GM12878 (cell line): ENCODE measurements around the gene DNTT. TPM values are rescaled to one million over a fixed set of nuclear protein-coding genes. Genes with fewer than 3 reads are reported as not detected.

Experiments used
- ATF2 ChIP-seq: IDR thresholded peaks from 2 replicates; pipeline ENCODE4 v1.6.1; 2012; ENCODE audit warnings: low read length, inconsistent platforms
- BMI1 ChIP-seq: fragments of 450-650 bp; IDR thresholded peaks from 2 replicates; pipeline ENCODE4 v1.6.1; 2016; ENCODE audit warnings: mild to moderate bottlenecking, moderate library complexity, borderline replicate concordance
- CBX5 ChIP-seq: sonication (generic); IDR thresholded peaks from 2 replicates; pipeline ENCODE4 v1.6.1; 2016; ENCODE audit warnings: low read depth, moderate library complexity, mild to moderate bottlenecking, inconsistent platforms
- EZH2 ChIP-seq: IDR thresholded peaks from 2 replicates; pipeline ENCODE4 v1.6.1; 2012; ENCODE audit warnings: low read depth, mild to moderate bottlenecking, control low read depth, inconsistent platforms, low read length, borderline replicate concordance; ENCODE audit not compliant: control insufficient read depth
- FOXM1 ChIP-seq: IDR thresholded peaks from 2 replicates; pipeline ENCODE4 v1.6.1; 2012; ENCODE audit warnings: low read depth, mild to moderate bottlenecking, inconsistent platforms, low read length, moderate library complexity
- GATAD2B ChIP-seq: fragments of 450-650 bp; conservative IDR thresholded peaks from 2 replicates; pipeline ENCODE4 v1.6.1; 2017; ENCODE audit warnings: low read depth, mild to moderate bottlenecking, moderate library complexity
- HDGF ChIP-seq: fragments of 450-650 bp; IDR thresholded peaks from 2 replicates; pipeline ENCODE4 v1.6.1; 2016; ENCODE audit warnings: antibody characterized with exemption
- IRF5 ChIP-seq: fragments of 450-650 bp; IDR thresholded peaks from 2 replicates; pipeline ENCODE4 v1.6.1; 2017; ENCODE audit warnings: borderline replicate concordance
- NR2C1 ChIP-seq: fragments of 450-650 bp; IDR thresholded peaks from 2 replicates; pipeline ENCODE4 v1.6.1; 2017; ENCODE audit warnings: antibody characterized with exemption, mild to moderate bottlenecking, moderate library complexity
- POLR2A ChIP-seq: IDR thresholded peaks from 2 replicates; pipeline ENCODE4 v1.6.1; 2011; ENCODE audit warnings: low read depth, mild to moderate bottlenecking, low read length
- SIN3A ChIP-seq: IDR thresholded peaks from 2 replicates; pipeline ENCODE4 v1.6.1; 2012; ENCODE audit warnings: low read depth, low read length, improper control_type of control experiment
- TCF7 ChIP-seq: IDR thresholded peaks from 2 replicates; pipeline ENCODE4 v1.6.1; 2014; ENCODE audit warnings: antibody characterized with exemption, borderline replicate concordance
- USF1 ChIP-seq: IDR thresholded peaks from 2 replicates; pipeline ENCODE4 v1.6.1; 2011; ENCODE audit warnings: borderline replicate concordance, low read depth, mild to moderate bottlenecking, moderate library complexity, mixed read lengths, low read length; ENCODE audit not compliant: insufficient read depth; ENCODE audit errors: extremely low read length
- WRNIP1 ChIP-seq: IDR thresholded peaks from 2 replicates; pipeline ENCODE4 v1.6.1; 2011; ENCODE audit warnings: low read depth, low read length, improper control_type of control experiment, borderline replicate concordance
- ZBTB4 ChIP-seq: fragments of 450-650 bp; formaldehyde crosslinking; IDR thresholded peaks from 2 replicates; pipeline ENCODE4 v1.4.0; 2022; ENCODE audit warnings: mild to moderate bottlenecking, moderate library complexity
- ZNF217 ChIP-seq: fragments of 450-650 bp; IDR thresholded peaks from 2 replicates; pipeline ENCODE4 v1.6.1; 2017; ENCODE audit warnings: antibody characterized with exemption, mild to moderate bottlenecking
- ZNF274 ChIP-seq: IDR thresholded peaks from one replicate; pipeline ENCODE4 v1.8.0; 2011; ENCODE audit not compliant: insufficient read length, insufficient read depth
- polyA plus RNA-seq, 11 experiments: library from polyadenylated mRNA; depleted of rRNA in 4 of 11; unstranded in 6 of 11; stranded (reverse) in 5 of 11; fragments of >200 nt; fragmentation: Nextera tagmentation in 4 of 11; fragmentation: Illumina TruSeq in 1 of 11; extraction: Ambion mirVana in 4 of 11; extraction: Trizol in 1 of 11; gene quantifications; 1 replicate in 1 of 11; 2 replicates in 10 of 11; pipeline versions ENCODE4 v1.2.1 to v1.2.3, GENCODE V29; 2011 to 2016; ENCODE audit warnings: inconsistent platforms in 2 of 11, missing spikeins in 2 of 11, low read depth in 1 of 11
- total RNA-seq, 4 experiments: library from RNA; depleted of rRNA in 3 of 4; stranded (reverse); fragments of >200 nt in 3 of 4; fragmentation: Illumina TruSeq in 1 of 4; extraction: Trizol in 1 of 4; gene quantifications; 2 replicates each; pipeline versions ENCODE4 v1.2.1 to v1.2.3, GENCODE V29; 2013 to 2021
- TF ChIP-seq, protein P1 (sequence below): IDR thresholded peaks from 2 replicates; pipeline ENCODE4 v1.6.1; 2012; ENCODE audit warnings: low read depth, low read length, improper control_type of control experiment
- TF ChIP-seq, protein P2 (sequence below): IDR thresholded peaks from 2 replicates; pipeline ENCODE4 v1.6.1; 2012; ENCODE audit warnings: low read depth, low read length, improper control_type of control experiment

The DNTT gene
- total and polyA plus RNA-seq, 10 of the 15 experiments (the other 5 are each of a cell fraction or from before 2014, with no cell fraction given), result 0.06 to 0.13 (median 0.09) TPM; not detected in 5

DNA sequence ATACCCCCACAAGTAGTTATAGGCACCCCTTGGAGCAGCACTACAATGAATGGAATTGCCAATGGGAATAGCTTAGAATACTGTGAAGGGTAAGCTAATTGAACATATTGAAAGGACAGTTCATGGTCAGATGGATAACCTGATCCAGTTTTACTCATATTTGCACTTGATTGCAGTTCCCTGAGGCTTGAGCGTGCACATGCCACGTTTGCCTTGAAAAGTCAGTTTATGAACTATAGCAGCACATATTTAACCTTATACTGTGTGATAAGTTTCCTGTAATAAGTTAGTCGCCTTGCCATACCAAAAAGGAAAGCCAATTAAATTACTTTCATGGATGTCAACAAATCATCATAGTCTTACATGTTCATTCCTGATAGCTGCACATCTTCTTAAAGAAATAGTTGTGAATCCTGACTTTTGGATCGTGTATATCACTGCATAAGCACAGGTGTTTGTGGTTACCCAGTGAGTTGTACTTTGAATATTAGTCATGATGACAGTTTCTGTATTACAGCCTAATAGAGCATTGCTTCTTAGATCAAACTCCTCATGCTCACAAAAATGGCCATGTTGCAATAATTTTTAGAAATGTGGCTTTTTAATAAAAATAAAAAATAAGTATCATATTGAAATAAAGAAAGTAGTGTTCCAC lies 21.6 kb downstream of the DNTT start (continued):
- TF ChIP-seq EZH2 (no peak), BMI1 (no peak), SIN3A (no peak), POLR2A (no peak), IRF5 (no peak), GATAD2B (no peak), WRNIP1 (no peak), ZNF274 (no peak), FOXM1 (peak; percentile 80; the same call in 1 of the 2 replicates), HDGF (no peak), ATF2 (peak; percentile 82), ZNF217 (no peak), CBX5 (no peak), ZBTB4 (CRISPR knock-in tag) (no peak), USF1 (no peak), NR2C1 (no peak), TCF7 (0 out of 2 replicates have a peak, but pooled peaks have one; percentile 24)
- TF ChIP-seq, protein P1, sequence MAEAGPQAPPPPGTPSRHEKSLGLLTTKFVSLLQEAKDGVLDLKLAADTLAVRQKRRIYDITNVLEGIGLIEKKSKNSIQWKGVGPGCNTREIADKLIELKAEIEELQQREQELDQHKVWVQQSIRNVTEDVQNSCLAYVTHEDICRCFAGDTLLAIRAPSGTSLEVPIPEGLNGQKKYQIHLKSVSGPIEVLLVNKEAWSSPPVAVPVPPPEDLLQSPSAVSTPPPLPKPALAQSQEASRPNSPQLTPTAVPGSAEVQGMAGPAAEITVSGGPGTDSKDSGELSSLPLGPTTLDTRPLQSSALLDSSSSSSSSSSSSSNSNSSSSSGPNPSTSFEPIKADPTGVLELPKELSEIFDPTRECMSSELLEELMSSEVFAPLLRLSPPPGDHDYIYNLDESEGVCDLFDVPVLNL, result no peak
- TF ChIP-seq, protein P2, sequence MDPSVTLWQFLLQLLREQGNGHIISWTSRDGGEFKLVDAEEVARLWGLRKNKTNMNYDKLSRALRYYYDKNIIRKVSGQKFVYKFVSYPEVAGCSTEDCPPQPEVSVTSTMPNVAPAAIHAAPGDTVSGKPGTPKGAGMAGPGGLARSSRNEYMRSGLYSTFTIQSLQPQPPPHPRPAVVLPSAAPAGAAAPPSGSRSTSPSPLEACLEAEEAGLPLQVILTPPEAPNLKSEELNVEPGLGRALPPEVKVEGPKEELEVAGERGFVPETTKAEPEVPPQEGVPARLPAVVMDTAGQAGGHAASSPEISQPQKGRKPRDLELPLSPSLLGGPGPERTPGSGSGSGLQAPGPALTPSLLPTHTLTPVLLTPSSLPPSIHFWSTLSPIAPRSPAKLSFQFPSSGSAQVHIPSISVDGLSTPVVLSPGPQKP, result no peak
